ENCODE results near the gene HOXB2. TPM values are rescaled to one million over a fixed set of nuclear protein-coding genes. Genes with fewer than 3 reads are reported as not detected.

The HOXB2 gene
- total RNA-seq, 2 donors from 2014 or later = 4.8 to 5.5 TPM

DNA sequence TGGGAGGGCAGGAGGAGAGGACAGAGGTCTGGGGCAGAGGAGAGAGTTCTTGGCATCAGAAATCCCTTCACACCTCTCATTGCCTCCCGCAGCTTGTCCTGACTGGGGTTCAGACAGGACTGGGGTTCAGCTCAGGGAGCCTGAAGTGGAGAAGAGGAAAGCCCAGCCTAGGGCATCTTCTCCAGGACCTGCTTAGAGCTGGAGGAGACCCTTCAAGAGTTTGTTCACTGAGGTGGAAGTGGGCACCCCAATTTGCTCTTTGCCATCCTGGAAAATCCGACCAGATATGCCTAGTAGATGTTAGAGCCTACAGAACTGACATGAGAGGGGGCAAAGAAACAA is 43.1 kb upstream of the HOXB2 start:
- no peaks in the 10 kb centered on the region for H3K36me3 ChIP-seq
- peaks cover 23 to 37% of the 10 kb centered on the region in 2 donors for H3K27me3 ChIP-seq
- DNase-seq (ENCODE audit: low spot score) = no peak
- H3K9me3 ChIP-seq = no peaks in the 10 kb centered on the region
- H3K4me1 ChIP-seq = peaks cover 0 to 36% of the 10 kb centered on the region in 2 donors
- H3K27ac ChIP-seq = no peak overlapping the region
- H3K4me3 ChIP-seq = no peak overlapping the region
- TF ChIP-seq, protein P1, sequence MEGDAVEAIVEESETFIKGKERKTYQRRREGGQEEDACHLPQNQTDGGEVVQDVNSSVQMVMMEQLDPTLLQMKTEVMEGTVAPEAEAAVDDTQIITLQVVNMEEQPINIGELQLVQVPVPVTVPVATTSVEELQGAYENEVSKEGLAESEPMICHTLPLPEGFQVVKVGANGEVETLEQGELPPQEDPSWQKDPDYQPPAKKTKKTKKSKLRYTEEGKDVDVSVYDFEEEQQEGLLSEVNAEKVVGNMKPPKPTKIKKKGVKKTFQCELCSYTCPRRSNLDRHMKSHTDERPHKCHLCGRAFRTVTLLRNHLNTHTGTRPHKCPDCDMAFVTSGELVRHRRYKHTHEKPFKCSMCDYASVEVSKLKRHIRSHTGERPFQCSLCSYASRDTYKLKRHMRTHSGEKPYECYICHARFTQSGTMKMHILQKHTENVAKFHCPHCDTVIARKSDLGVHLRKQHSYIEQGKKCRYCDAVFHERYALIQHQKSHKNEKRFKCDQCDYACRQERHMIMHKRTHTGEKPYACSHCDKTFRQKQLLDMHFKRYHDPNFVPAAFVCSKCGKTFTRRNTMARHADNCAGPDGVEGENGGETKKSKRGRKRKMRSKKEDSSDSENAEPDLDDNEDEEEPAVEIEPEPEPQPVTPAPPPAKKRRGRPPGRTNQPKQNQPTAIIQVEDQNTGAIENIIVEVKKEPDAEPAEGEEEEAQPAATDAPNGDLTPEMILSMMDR (IDR thresholded peaks at IDR 0.05) = no peak

DNA sequence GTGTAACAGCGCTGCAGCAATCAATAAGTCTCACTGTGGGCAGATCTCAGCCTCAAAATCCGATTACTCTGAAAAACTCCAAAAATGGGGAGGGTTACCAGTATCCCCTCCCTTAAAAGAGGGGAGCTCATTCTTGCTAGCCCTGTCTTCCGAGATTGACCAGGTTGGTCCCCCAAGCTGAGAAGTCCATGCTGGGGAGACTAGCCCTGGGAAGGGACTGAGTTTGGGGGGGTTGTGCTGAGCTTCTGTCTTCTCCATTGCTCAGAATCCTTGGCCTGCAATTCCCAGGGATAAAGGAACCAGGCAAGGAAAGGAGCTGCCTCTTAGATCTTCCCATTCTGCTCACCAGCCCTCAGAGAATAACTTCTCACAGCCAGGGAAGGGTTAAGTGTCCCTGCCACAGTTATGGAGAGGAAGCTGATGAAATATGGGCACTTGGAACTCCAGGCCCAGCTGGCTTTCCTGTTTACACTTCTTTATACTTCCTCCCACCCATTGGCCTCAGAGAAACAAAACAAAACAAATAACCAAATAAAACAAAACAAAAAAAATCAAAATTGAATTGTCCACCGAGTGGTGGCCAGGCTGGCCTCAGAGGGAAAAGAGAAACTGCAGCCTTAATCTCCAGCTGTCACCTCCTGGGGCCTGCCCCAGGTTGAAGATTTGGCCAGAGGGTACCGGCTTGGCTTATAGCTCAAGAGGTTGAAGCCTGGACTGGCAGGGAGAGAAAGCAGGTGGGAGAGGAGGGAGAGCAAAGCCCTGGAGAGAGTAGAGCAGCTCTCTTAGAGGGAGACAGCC is 42.6 kb upstream of the HOXB2 start:
- H3K9me3 ChIP-seq = no peaks in the 10 kb centered on the region
- no peak for DNase-seq (ENCODE audit: low spot score)
- peaks cover 0 to 31% of the 10 kb centered on the region in 2 donors for H3K4me1 ChIP-seq
- H3K27me3 ChIP-seq = peaks cover 27 to 39% of the 10 kb centered on the region in 2 donors
- H3K36me3 ChIP-seq = no peaks in the 10 kb centered on the region
- no peak overlapping the region for H3K27ac ChIP-seq
- no peak overlapping the region for H3K4me3 ChIP-seq
- TF ChIP-seq, protein P1 (IDR thresholded peaks at IDR 0.05) = no peak

DNA sequence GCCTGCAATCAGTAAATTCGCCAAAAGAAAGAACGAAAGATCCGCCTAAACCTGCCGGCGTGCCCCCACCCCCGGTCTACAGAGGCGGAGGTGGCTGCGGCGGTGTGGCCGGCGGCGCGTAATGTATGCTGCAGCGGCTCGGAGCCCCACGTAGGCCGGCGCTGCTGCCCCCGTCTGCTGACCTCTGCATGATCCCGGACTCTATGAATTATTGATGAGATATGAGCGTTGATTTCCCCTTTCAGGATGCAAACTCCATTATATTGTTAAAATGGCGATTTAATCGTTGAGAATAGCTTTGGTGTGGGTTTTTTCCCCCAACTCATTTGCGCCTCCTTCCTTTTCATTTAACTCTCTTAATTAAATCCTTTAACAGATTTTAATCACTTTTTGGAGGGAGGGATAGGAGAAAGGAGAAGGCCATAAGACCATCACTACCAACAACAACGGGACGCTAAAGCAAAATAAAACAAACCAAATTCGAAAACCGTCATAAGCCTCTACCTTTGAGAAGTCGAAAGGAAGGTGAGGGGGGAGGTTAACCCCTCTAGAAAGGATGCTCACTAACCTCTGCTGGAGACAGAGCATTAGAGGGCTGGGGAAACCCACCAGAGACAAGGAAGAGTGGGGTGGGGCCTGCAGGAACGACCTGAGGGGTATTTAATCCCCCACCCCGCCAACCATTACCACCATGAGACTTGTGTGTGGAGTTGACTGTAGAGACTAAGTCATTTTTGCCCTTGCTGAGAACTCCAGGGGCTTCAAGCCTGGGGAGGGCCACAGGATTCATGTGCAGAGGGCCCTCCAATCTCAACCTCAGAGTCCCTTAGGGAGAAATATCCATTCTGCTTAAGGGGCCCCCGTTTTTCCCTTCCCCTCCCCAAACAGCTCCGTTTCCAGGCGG is 41.7 kb upstream of the HOXB2 start:
- peak overlapping the region in 1 of 2 donors; percentile 57 for H3K4me3 ChIP-seq
- peak overlapping the region; percentile 45 to 53 for H3K27ac ChIP-seq
- peaks cover 29 to 44% of the 10 kb centered on the region in 2 donors for H3K27me3 ChIP-seq
- H3K9me3 ChIP-seq = no peaks in the 10 kb centered on the region
- TF ChIP-seq, protein P1 (IDR thresholded peaks at IDR 0.05) = no peak
- no peak for DNase-seq (ENCODE audit: low spot score)
- H3K4me1 ChIP-seq = peaks cover 0 to 34% of the 10 kb centered on the region in 2 donors
- H3K36me3 ChIP-seq = no peaks in the 10 kb centered on the region

DNA sequence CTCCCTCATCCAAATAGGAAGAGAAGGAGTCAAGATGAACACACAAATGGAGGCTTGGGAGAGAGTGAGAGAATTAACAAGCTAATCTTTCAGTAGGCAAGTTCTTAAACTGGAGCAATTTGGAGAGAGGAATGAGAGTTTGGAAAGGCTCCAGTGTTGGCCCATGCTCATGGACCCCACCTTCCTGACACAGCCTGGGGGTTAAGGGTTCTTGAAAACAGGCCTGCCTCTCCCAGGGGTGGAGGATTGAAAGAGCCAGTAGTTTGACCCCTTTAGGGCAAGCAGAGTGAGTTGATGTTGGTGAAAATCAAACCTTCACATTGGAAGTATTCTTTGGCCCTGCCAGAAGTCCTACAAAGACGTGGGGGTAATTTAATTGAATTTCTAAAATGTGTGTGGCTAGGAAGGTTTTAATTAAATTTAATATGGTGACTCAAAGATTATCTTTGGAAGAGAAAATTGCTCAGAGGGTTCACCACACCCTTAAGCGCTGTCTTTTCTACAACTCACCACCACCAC is 39.4 kb upstream of the HOXB2 start:
- TF ChIP-seq, protein P1 (IDR thresholded peaks at IDR 0.05) = no peak
- Histone ChIP-seq H3K27ac (no peak overlapping the region), H3K4me3 (no peak overlapping the region), H3K36me3 (no peaks in the 10 kb centered on the region), H3K9me3 (no peaks in the 10 kb centered on the region), H3K4me1 (peaks cover 0 to 35% of the 10 kb centered on the region in 2 donors), H3K27me3 (peaks cover 42 to 51% of the 10 kb centered on the region in 2 donors)
- DNase-seq (ENCODE audit: low spot score) = no peak

DNA sequence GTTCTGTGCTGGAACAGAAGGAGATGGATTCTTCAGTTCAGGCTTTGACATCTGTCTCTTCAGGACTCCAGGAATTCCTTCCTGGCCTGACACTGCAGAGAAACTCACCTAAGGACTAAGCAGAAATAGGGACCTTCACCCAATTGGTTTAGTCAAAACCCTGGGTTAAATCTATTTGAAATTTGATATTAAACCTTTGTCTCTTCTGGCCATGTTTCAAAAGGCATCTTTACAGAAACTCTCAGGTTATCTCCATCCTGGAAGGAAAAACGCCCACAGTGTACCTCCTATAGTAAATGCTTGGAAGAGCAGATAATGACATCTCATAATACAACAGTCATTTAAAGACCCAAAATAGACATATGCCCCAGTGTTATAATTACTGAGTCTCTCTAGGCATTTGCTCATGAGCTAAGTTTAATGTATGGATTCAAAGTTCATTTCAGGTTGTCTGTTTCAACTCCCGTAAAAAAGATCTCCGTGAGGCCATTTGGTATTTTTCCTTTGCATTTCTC is 38.9 kb upstream of the HOXB2 start:
- TF ChIP-seq, protein P1 (IDR thresholded peaks at IDR 0.05) = no peak
- no peak overlapping the region for H3K27ac ChIP-seq
- H3K36me3 ChIP-seq = no peaks in the 10 kb centered on the region
- peaks cover 47 to 56% of the 10 kb centered on the region in 2 donors for H3K27me3 ChIP-seq
- no peak for DNase-seq (ENCODE audit: low spot score)
- peaks cover 0 to 35% of the 10 kb centered on the region in 2 donors for H3K4me1 ChIP-seq
- no peak overlapping the region for H3K4me3 ChIP-seq
- H3K9me3 ChIP-seq = no peaks in the 10 kb centered on the region
